ENCODE measurements around the gene DGCR2. TPM values are rescaled to one million over a fixed set of nuclear protein-coding genes. Genes with fewer than 3 reads are reported as not detected.
"Not testable (repeated sequence)": the region's sequence is repeated elsewhere in the genome, so short reads cannot be mapped to it uniquely, and the experiment has no call there.

The DGCR2 gene
- total and polyA plus RNA-seq, 2 experiments from 2014 or later = 65.8 to 82.1 TPM

- H3K36me3 ChIP-seq = no peaks in the 10 kb centered on the region
- no peak for DNase-seq (ENCODE audit: low read depth in 1 of 2, low spot score in 1 of 2)
- H3K9me3 ChIP-seq (ENCODE audit: low read depth) = no peaks in the 10 kb centered on the region
- H3K4me3 ChIP-seq = no peak overlapping the region
- TF ChIP-seq CTCF (IDR thresholded peaks at IDR 0.05; ENCODE audit: low read depth, low read length) = no peak
- H3K4me1 ChIP-seq (ENCODE audit: low read depth) = no peaks in the 10 kb centered on the region
- H3K27me3 ChIP-seq = no peaks in the 10 kb centered on the region
- H3K27ac ChIP-seq = no peak overlapping the region
Measured at GRCh38 chr22:19011075-19011474, 111.1 kb downstream of the DGCR2 start.

GRCh38 chr22:19005905-19006304 lies 116.3 kb downstream of the DGCR2 start:
- DNase-seq (ENCODE audit: low read depth in 1 of 2, low spot score in 1 of 2) = no peak
- H3K9me3 ChIP-seq (ENCODE audit: low read depth) = no peaks in the 10 kb centered on the region
- no peak for TF ChIP-seq CTCF (IDR thresholded peaks at IDR 0.05; ENCODE audit: low read depth, low read length)
- no peak overlapping the region for H3K27ac ChIP-seq
- H3K4me3 ChIP-seq = no peak overlapping the region
- H3K27me3 ChIP-seq = peaks cover 30% of the 10 kb centered on the region
- no peaks in the 10 kb centered on the region for H3K36me3 ChIP-seq
- no peaks in the 10 kb centered on the region for H3K4me1 ChIP-seq (ENCODE audit: low read depth)

- no peak for TF ChIP-seq CTCF (IDR thresholded peaks at IDR 0.05; ENCODE audit: low read depth, low read length)
- Histone ChIP-seq H3K27me3 (peaks cover 37% of the 10 kb centered on the region), H3K4me3 (no peak overlapping the region), H3K4me1 (ENCODE audit: low read depth) (no peaks in the 10 kb centered on the region), H3K9me3 (ENCODE audit: low read depth) (no peaks in the 10 kb centered on the region), H3K36me3 (no peaks in the 10 kb centered on the region), H3K27ac (no peak overlapping the region)
- DNase-seq (ENCODE audit: low read depth in 1 of 2, low spot score in 1 of 2) = no peak
Measured at GRCh38 chr22:19004471-19004870, 117.7 kb downstream of the DGCR2 start.

GRCh38 chr22:19003508-19003907 lies 118.7 kb downstream of the DGCR2 start:
- Histone ChIP-seq H3K36me3 (no peaks in the 10 kb centered on the region), H3K9me3 (ENCODE audit: low read depth) (no peaks in the 10 kb centered on the region), H3K4me3 (no peak overlapping the region), H3K27ac (no peak overlapping the region), H3K4me1 (ENCODE audit: low read depth) (no peaks in the 10 kb centered on the region), H3K27me3 (peaks cover 37% of the 10 kb centered on the region)
- no peak for TF ChIP-seq CTCF (IDR thresholded peaks at IDR 0.05; ENCODE audit: low read depth, low read length)
- DNase-seq (ENCODE audit: low read depth in 1 of 2, low spot score in 1 of 2) = no peak

- no peak for DNase-seq (ENCODE audit: low read depth in 1 of 2, low spot score in 1 of 2)
- Histone ChIP-seq H3K27me3 (peaks cover 37% of the 10 kb centered on the region), H3K9me3 (ENCODE audit: low read depth) (no peaks in the 10 kb centered on the region), H3K36me3 (no peaks in the 10 kb centered on the region), H3K27ac (no peak overlapping the region), H3K4me1 (ENCODE audit: low read depth) (no peaks in the 10 kb centered on the region), H3K4me3 (no peak overlapping the region)
- no peak for TF ChIP-seq CTCF (IDR thresholded peaks at IDR 0.05; ENCODE audit: low read depth, low read length)
Measured at GRCh38 chr22:19002684-19003038, 119.6 kb downstream of the DGCR2 start.

GRCh38 chr22:19001204-19001603 lies 121.0 kb downstream of the DGCR2 start:
- Histone ChIP-seq H3K4me1 (ENCODE audit: low read depth) (no peaks in the 10 kb centered on the region), H3K4me3 (no peak overlapping the region), H3K9me3 (ENCODE audit: low read depth) (no peaks in the 10 kb centered on the region), H3K36me3 (no peaks in the 10 kb centered on the region), H3K27ac (no peak overlapping the region), H3K27me3 (peaks cover 37% of the 10 kb centered on the region)
- DNase-seq (ENCODE audit: low read depth in 1 of 2, low spot score in 1 of 2) = no peak
- TF ChIP-seq CTCF (IDR thresholded peaks at IDR 0.05; ENCODE audit: low read depth, low read length) = no peak

GRCh38 chr22:19000106-19000505 lies 122.1 kb downstream of the DGCR2 start:
- H3K4me3 ChIP-seq; H3K4me1 ChIP-seq (ENCODE audit: low read depth); DNase-seq (ENCODE audit: low read depth in 1 of 2, low spot score in 1 of 2); H3K9me3 ChIP-seq (ENCODE audit: low read depth); H3K27ac ChIP-seq; H3K36me3 ChIP-seq: not testable (repeated sequence)
- peaks cover 37% of the 10 kb centered on the region for H3K27me3 ChIP-seq

Measured in cardiac muscle cell (in vitro differentiated cells and primary cell).